ENCODE measurements around the gene KANK3.
"Not testable (repeated sequence)": the region's sequence is repeated elsewhere in the genome, so short reads cannot be mapped to it uniquely, and the experiment has no call there.

KANK3 gene

DNA sequence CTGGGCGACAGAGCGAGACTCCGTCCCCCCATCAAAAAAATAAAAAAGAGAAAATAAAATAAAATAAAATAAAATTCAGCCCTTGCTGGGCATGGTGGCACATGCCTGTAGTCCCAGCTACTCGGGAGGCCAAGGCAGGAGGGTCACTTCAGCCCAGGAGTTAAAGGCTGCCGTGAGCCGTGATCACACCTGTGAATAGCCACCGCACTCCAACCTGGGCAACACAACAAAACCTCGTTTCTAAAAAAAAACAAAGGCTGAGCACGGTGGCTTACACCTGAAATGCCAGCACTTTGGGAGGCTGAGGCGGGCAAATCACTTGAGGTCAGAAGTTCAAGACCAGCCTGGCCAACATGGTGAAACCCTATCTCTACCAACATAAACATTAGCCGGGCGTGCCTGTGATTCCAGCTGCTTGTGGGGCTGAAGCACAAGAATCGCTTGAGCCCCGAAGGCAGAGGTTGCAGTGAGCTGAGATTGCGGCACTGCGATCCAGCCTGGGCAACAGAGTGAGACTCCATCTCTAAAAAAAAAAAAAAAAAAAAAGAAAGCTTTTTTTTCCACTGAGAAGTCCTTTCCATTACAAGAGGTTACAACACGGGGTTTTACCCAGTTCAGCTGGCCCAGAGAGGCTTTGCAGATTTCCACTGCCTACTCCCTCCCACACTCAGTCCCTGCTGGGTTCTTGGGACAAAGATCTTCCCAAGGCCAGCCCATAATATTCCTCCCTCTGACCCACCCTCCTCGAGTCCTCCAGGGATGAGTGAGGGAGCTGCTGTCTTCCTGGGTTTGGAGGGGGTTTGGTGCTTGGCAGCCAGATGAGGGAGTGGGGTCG is 27.3 kb upstream of the KANK3 start:
- DNase-seq = no peak

DNA sequence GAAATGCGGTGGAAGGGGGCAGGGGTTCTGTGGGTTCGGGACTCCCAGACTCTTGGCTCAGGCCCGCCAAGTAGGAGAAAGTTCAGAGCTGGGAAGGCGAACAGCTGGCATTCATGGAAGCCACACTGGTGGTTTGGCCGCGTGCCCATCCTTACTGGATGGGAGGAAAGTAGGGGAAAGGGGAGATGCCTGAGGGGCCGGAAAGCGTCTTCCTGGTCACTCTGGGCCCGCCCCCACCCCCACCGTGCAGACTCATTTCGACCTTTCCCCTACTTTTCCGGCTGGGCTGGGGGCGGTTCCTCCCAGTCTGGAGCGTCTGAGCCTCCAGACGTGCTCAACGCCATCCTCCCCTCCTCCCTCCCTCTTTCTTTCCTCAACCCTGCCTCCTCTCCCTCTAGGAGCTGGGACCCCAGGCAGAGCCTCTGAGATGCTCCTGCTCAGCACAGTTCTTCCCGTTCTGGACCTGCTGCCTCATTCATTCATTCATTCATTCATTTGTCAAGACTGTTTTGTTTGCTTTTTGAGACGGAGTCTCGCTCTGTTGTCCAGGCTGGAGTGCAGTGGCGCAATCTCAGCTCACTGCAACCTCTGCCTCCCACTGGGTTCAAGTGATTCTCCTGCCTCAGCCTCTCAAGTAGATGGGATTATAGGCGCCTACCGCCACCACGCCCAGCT is 24.4 kb upstream of the KANK3 start:
- peak; percentile 97 for DNase-seq

DNA sequence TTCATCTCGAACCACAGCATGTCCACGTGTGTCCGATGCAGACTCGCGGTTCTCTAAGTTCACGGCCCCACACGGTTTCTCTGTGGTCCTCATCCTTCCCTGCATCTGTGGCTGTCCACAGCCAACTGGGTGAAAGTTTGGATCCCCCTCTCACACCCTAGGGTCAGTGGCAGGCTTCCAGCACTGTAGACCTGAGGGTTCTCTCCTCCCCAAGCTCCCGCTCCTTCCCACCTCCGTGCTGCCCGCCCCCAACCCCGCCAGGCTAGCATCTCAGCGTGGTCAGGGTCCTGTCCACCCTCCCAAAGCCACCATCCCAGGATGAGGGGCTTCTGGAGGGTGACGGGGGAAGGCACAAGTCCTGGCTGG is 23.9 kb upstream of the KANK3 start:
- no peak for DNase-seq

DNA sequence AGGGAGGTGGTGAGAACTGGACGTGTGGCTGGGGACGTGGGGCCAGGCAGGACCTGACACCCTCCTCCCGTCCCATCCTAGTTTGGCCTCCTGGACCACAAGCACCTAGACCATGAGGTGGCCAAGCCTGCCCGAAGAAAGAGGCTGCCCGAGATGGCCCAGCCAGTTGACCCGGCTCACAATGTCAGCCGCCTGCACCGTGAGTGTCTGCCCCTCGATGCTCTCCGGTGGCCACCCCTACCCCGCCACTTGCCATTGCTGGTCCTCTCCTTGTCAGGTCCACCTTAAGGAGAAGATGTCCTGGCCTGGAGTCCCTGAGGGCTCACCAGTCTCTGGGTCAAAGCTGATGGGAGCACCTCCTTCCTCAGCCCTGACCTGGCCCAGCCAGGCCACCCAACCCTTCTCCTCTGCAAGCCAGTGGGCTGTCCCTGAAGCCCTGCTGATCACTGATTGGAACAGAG is 23.1 kb upstream of the KANK3 start:
- DNase-seq = no peak

DNA sequence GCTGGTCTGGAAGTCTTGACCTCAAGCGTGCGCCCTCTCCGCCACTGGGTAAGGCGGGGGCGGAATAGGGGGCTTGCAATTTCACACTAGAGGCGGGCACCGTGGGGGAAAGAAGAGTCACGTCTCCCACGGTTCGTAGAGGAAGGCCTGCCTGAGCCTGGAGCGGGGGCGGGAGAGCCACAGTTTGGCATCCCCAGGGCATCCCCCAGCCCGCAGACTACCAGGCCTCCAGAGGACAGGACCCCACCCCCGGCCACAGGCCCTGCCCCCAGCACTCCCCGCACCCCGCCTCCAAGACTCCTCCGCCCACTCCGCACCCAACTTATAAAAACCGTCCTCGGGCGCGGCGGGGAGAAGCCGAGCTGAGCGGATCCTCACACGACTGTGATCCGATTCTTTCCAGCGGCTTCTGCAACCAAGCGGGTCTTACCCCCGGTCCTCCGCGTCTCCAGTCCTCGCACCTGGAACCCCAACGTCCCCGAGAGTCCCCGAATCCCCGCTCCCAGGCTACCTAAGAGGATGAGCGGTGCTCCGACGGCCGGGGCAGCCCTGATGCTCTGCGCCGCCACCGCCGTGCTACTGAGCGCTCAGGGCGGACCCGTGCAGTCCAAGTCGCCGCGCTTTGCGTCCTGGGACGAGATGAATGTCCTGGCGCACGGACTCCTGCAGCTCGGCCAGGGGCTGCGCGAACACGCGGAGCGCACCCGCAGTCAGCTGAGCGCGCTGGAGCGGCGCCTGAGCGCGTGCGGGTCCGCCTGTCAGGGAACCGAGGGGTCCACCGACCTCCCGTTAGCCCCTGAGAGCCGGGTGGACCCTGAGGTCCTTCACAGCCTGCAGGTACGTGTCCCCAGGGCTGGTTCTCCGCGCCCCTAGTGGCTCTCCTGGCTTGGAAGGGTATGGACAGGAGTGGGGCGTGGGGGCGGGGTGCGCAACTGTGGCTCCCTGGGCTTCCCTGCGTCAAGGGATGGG is 21.0 kb upstream of the KANK3 start, which contains the start of gene ANGPTL4:
Gene ANGPTL4, plus strand, starts transcription at position 353 of the 969 bp plus-strand sequence. Its CDS starts 167 bp downstream, at position 520.
- DNase-seq = peak; percentile 70

DNA sequence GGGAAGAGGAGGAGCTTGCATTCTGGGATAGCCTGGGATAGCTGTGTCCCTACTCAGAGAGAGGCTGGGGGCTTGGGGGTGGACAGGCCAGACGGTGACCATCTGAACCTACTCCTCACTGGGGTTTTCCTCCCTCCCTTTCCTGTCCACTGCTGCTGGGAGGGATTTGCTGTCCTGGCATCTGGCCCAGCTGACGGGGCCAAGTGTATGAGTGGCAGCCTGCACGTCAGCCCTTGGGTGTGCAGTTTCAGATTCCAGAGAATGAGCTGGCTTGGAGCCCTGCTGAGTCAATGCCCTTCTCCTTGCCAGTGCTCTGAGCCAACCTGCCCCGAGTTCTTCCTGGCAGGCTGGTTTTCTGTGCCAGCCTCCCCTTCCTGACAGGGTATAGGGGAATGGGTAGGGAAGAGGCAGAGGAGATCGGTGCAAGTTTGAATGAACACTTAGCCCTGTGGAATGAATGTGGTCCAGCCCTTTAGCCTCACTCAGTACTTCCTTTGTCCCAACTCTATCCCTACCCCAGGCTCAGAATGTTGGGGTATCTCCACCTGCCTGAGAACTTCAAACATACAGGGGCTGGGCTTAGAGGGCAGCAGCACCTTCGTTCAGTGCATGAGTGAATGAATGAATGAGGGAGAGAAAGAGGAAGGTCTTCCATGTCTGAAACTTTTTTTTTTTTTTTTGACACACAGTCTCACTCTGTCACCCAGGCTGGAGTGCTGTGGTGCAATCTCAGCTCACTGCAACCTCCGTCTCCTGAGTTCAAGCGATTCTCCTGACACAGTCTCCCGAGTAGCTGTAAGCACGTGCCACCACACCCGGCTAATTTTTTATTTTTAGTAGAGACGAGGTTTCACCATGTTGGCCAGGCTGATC is 19.1 kb upstream of the KANK3 start:
- DNase-seq = peak; percentile 99

DNA sequence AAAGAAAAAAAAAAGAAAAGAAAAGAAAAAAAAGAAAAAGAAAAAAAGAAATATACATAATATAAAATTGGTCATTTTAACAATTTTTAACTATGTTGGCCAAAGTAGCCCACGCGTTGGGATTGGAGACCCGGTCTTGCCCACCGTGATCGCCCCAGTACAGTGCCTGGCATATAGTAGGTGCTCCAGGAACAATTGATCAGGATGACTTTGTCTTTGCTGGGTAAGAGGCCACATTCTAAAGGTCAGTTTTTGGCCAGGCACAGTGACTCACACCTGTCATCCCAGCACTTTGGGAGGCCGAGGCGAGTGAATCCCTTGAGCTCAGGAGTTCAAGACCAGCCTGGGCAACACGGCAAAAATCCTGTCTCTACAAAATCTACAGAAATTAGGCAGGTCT is 17.1 kb upstream of the KANK3 start:
- no peak for DNase-seq

DNA sequence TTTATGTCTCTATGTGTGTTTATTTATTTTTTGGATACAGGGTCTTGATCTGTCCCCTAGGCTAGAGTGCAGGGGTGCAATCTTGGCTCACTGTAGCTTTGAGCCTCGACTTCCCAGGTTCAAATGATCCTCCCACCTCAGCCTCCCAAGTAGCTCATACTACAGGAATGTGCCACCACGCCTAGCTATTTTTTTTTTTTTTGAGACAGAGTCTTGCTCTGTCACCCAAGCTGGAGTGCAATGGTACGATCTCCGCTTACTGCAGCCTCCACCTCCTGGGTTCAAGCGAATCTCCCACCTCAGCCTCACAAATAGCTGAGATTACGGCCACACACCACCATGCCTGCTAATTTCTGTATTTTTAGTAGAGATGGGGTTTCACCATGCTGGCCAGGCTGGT is 15.9 kb upstream of the KANK3 start:
- DNase-seq = no peak

DNA sequence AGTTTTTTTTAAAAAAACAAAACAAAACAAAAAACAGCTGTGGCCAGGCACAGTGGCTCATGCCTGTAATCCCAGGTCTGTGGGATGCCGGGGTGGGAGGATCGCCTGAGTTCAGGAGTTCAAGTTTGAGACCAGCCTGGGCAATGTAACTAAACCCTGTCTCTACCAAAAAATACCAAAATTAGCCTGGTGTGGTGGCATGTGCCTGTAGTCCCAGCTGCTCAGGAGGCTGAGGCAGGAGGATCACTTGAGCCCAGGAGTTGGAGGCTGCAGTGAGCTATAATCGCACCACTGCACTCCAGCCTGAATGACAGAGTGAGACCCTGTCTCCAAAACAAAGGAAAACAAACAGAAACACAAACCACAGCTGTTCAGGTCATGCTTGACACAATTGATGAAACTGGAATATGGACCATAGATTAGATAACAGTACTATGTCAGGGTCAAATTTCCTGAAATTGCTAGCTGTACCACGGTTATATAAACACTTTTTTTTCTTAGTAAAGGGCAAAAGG is 14.0 kb upstream of the KANK3 start:
- DNase-seq = no peak

DNA sequence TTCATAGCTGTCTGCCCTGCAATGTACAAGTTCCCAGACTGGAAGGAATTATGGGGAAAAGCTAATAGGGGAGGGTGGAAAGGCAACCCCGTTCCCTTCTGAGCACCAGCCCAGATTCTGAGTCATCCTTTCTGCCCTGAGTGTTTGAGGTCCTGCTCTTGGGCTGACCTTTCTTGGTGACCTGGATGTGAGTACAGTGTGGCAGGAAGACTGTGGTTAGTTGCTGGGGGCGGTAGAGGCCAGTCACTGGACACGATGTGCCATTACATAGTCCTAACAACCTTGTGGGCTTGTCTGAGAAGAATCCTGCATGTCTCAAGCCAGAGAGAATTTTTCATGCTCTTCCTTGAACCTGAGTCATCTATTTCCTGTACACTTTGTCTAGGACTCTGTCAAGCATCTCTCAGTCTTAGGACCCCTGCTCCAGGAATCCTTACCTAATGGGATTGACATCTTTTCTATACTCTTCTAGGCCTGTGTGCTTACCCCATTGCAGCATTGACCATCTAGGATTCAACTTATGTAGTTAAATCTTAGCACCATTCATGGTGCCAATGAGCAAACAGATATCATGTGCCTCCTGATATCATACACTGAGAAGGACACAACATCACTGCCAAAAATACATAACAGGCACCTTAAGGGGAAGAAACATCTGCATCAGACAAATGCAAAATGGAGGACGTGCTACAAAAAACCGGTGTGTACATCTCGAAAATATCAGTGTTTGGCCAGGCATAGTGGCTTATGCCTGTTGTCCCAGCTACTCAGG is 12.8 kb upstream of the KANK3 start:
- DNase-seq = peak; percentile 99

DNA sequence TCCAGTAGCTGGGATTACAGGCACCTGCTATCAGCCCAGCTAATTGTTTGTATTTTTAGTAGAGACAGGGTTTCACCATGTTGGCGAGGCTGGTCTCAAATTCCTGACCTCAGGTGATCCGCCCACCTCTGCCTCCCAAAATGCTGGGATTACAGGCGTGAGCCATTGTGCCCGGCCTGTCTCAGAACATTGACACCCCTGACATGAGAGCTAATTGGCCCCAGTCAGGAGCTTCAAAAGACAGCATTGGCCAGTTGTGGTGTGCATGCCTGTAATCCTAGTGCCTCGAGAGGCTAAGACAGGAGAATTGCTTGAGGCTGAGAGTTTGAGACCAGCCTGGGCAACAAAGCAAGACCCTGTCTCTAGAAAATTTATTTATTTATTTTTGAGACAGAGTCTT is 9.8 kb upstream of the KANK3 start:
- DNase-seq = not testable (repeated sequence)

DNA sequence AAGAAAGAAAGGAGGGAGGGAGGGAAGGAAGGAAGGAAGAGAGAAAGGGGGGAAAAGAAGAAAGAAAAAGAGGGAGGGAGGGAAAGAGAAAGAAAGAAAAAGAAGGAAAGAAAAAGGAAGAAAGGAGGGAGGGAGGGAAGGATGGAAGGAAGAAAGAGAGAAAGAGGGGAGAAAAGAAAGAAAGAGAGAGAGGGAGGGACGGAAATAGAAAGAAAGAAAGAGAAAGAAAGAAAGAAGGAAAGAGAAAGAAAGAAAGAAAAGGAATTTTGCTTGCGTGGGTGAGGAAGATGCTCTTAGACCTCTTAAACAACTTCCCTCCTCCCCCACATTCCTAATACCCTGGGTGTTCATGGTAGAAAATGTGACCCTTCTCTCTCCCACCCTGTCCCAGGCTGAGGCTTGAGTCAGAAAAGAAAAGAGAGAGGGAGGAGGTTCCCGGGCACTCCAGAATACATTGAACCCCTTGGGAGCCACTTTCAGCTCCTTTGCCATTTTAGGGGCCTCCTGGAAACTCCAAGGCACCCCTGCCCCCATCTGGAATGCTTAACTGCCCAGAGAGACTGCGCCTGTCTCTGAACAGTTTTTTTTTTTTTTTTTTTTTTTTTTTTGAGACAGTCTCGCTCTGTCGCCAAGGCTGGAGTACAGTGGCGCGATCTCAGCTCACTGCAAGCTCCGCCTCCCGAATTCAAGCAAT is 9.2 kb upstream of the KANK3 start:
- DNase-seq = no peak

DNA sequence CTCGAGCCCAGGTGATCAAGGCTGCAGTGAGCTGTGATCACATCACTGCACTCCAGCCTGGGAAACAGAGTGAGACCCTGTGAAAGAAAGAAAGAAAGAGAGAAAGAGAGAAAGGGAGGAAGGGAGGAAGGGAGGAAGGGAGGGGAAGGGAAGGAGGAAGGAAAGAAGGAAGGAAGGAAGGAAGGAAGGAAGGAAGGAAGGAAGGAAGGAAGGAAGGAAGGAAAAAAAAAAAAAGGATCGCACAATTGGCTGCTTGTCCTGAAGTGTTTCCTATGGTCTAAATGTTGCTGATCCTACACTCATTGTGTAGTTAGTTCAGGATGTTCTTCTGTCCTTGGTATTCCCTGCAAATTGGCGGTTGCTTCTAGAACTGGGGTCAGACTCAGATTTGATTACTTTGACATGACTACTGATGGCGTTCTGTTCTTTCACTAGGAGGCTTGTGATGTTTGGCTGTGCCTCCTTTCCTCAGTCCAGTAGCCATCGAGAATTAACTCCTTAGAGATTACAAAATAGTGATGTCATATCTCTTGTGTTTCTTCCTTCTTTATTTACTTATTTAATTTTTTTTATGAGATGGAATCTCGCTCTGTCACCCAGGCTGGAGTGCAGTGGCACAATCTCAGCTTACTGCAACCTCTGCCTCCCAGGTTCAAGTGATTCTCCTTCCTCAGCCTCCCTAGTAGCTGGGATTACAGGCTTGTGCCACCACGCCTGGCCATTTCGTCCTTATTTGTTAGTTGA is 6.7 kb upstream of the KANK3 start:
- not testable (repeated sequence) for DNase-seq

DNA sequence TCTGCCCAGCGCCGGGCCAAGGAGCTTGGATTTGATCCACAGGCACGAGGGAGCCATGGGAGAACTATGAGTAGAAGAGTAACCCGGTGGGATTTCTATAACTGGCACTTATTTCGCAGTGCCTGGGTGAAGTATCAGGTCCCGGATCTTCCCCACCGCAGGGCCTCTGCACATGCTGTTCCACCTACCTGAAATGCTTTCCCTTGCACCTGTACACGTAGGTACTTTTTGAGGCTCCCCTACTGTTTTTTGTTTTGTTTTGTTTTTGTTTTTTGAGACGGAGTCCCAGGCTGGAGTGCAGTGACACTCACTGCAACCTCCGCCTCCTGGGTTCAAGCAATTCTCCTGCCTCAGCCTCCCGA is 402 bp upstream of the KANK3 start:
- no peak for DNase-seq

DNA sequence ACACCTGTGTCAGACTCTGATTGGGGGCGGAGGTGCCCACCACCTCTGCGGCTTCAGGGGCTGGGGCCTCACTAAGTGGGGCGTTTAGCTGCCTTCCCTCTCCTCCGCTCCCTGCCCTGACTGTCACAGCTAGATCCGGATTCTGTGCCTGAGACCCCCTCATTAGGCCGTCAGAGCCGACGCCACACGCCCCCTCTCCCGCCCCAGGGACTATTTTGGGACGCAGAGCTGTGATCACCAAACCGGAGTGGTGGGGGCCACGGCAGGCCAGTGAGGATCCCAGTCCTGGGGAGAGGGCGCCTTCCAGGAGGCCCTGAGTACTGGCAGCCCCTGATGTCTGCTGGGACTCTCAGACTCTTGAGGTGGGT is 762 bp downstream of the KANK3 start:
- no peak for DNase-seq

DNA sequence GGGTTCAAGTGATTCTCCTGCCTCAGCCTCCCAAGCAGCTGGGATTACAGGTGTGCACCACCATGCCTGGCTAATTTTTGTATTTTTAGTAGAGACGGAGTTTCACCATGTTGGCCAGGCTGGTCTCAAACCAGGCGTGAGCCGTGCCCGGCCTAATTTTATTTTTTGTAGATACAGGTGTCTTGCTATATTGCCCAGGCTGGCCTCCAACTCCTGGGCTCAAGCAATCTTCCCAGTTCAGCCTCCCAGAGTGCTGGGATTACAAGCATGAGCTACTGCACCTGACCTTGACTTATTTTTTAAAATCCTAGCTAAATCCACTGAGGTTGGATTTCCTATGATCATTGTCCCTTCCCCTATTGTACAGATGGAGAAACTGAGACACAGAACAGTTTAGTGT is 1.6 kb downstream of the KANK3 start:
- not testable (repeated sequence) for DNase-seq

DNA sequence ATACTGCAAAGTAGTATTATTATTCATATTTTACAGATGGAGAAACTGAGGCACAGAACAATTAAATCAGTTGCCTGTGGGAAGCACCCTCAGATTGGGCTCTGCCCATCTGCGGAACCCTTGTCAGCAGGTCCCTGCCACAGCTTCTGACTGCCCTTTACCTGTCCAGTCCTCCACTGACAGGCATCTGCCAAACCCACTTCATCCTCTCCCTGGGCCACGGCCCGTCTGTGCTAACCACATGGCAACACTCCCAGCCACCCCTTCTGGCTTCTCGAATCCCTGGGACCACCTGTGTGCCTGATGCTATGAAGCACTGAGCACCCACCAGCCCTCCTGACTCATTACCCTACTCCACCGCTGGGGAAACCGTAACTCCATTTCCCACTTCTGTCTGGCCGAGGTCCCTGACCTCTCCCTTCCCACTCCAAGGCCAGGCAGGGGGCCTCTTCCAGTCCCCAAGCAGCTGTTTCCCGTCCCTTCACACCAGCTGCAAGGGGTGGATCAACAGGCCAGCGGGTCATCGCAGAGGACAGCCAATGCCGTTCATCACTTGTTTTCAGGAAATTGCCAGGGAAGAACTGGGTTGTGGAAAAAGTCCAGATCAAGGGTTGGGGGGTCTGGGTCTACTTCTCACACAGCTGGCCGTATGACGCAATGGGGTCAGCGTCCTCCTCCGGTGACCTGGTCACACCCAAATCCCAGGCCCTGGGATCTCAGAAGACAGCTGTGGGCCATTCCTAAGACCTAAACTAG is 2.5 kb downstream of the KANK3 start:
- no peak for DNase-seq

DNA sequence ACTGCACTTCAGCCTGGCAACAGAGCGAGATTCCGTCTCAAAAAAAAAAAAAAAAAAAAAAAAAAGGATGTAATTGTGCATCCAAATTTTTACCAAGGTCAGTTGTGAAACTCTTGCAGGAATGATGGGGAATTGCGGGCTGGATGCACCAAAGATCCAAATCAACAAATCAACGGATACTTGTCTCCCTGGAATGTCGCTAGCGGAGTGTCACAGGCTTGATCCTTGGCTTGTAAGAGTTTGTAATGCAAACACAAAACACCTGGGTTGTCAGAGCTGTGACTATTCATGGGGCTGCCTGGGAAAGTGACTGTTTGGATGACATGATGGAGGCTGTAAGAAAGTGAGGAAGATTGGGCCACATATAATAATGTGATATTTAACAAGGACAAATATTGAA is 4.2 kb downstream of the KANK3 start:
- DNase-seq = no peak

DNA sequence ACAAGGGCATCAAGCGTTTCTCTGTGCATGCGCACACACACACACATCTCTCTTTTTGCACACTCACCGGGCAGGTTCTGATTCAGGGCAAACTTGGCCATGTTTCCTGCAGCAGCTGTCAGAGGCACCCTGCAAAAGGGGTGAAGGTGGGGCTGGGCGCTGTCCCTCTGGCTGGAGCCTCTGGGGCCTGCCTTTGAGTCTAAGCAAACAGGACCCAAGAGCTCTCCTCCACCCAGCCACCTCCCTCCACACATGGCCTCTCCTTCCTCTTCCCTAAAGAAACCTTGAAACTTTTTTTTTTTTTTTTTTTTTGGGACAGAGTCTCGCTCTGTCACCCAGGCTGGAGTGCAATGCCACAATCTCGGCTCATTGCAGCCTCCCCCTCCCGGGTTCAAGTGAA is 5.3 kb downstream of the KANK3 start:
- DNase-seq = no peak

All from EL (cell line).